ENCODE data around the gene NGDN.

GRCh38 chr14:23433457-23433856, 36.0 kb upstream of the NGDN start:
- TF ChIP-seq, protein P1, sequence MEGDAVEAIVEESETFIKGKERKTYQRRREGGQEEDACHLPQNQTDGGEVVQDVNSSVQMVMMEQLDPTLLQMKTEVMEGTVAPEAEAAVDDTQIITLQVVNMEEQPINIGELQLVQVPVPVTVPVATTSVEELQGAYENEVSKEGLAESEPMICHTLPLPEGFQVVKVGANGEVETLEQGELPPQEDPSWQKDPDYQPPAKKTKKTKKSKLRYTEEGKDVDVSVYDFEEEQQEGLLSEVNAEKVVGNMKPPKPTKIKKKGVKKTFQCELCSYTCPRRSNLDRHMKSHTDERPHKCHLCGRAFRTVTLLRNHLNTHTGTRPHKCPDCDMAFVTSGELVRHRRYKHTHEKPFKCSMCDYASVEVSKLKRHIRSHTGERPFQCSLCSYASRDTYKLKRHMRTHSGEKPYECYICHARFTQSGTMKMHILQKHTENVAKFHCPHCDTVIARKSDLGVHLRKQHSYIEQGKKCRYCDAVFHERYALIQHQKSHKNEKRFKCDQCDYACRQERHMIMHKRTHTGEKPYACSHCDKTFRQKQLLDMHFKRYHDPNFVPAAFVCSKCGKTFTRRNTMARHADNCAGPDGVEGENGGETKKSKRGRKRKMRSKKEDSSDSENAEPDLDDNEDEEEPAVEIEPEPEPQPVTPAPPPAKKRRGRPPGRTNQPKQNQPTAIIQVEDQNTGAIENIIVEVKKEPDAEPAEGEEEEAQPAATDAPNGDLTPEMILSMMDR (IDR thresholded peaks at IDR 0.05), result peak in 2 of 12 donors; percentile 17 to 19
- TF ChIP-seq POLR2A (IDR thresholded peaks at IDR 0.05), result peak in 1 of 2 donors; percentile 65

Measured in heart left ventricle (tissue), 13 donors.